ENCODE results near the gene SLC44A2.

SLC44A2 gene

DNA sequence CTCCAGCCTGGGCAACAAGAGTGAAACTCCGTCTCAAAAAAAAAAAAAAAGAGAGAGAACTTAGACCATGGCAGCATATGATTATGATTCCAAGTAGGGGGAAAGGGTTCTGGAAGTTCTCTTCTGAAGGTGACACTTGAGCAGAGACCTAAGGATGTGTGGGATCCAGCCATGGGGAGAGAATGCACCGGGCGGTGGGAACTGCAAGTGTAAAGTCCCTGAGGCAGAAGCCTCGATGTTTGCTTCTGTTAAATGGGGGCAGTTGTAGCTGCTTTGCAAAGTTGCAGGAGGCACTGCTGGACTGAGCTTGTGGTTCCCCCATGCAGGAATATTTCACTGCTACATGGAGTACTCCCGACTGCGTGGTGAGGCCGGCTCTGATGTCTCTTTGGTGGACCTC lies 9.1 kb downstream of the SLC44A2 start:
- Mint-ChIP-seq H3K4me3 (no peak overlapping the region), H3K36me3 (ENCODE audit: low read depth) (peaks cover 66% of the 10 kb centered on the region), H3K27me3 (ENCODE audit: low read depth) (peaks cover 5% of the 10 kb centered on the region), H3K27ac (no peak overlapping the region), H3K4me1 (no peaks in the 10 kb centered on the region), H3K9me3 (no peaks in the 10 kb centered on the region)
- TF ChIP-seq, protein P1, sequence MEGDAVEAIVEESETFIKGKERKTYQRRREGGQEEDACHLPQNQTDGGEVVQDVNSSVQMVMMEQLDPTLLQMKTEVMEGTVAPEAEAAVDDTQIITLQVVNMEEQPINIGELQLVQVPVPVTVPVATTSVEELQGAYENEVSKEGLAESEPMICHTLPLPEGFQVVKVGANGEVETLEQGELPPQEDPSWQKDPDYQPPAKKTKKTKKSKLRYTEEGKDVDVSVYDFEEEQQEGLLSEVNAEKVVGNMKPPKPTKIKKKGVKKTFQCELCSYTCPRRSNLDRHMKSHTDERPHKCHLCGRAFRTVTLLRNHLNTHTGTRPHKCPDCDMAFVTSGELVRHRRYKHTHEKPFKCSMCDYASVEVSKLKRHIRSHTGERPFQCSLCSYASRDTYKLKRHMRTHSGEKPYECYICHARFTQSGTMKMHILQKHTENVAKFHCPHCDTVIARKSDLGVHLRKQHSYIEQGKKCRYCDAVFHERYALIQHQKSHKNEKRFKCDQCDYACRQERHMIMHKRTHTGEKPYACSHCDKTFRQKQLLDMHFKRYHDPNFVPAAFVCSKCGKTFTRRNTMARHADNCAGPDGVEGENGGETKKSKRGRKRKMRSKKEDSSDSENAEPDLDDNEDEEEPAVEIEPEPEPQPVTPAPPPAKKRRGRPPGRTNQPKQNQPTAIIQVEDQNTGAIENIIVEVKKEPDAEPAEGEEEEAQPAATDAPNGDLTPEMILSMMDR (IDR thresholded peaks at IDR 0.05; ENCODE audit: unreplicated experiment in 3 of 3) = no peak

DNA sequence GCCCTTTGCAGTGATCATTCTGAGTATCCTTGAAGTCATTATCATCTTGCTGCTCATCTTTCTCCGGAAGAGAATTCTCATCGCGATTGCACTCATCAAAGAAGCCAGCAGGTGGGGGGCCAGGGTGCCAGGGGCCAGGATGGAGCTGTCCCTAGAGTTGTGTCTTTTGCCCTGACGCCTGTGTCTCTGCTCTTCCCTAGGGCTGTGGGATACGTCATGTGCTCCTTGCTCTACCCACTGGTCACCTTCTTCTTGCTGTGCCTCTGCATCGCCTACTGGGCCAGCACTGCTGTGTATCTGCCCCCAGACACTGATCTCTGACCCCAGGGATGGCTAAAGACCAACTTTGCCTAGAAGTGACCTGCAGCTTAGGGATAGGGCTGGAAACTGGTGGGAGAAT lies 9.6 kb downstream of the SLC44A2 start:
- TF ChIP-seq, protein P1 (IDR thresholded peaks at IDR 0.05; ENCODE audit: unreplicated experiment in 3 of 3) = no peak
- H3K36me3 Mint-ChIP-seq (ENCODE audit: low read depth) = peaks cover 66% of the 10 kb centered on the region
- H3K27ac Mint-ChIP-seq = no peak overlapping the region
- H3K27me3 Mint-ChIP-seq (ENCODE audit: low read depth) = peaks cover 5% of the 10 kb centered on the region
- no peaks in the 10 kb centered on the region for H3K4me1 Mint-ChIP-seq
- H3K9me3 Mint-ChIP-seq = no peaks in the 10 kb centered on the region
- H3K4me3 Mint-ChIP-seq = no peak overlapping the region

- Mint-ChIP-seq H3K27me3 (ENCODE audit: low read depth) (peaks cover 5% of the 10 kb centered on the region), H3K4me1 (no peaks in the 10 kb centered on the region), H3K9me3 (no peaks in the 10 kb centered on the region), H3K4me3 (no peak overlapping the region), H3K27ac (no peak overlapping the region), H3K36me3 (ENCODE audit: low read depth) (peaks cover 64% of the 10 kb centered on the region)
- TF ChIP-seq, protein P1 (IDR thresholded peaks at IDR 0.05; ENCODE audit: unreplicated experiment in 3 of 3) = no peak
Observed at GRCh38 chr19:10636304-10636972, 11.1 kb downstream of the SLC44A2 start.

- Mint-ChIP-seq H3K27me3 (ENCODE audit: low read depth) (peaks cover 5% of the 10 kb centered on the region), H3K4me1 (peaks cover 11% of the 10 kb centered on the region), H3K36me3 (ENCODE audit: low read depth) (peaks cover 61% of the 10 kb centered on the region), H3K4me3 (no peak overlapping the region), H3K9me3 (no peaks in the 10 kb centered on the region), H3K27ac (no peak overlapping the region)
- TF ChIP-seq, protein P1 (IDR thresholded peaks at IDR 0.05; ENCODE audit: unreplicated experiment in 3 of 3) = no peak
Observed at GRCh38 chr19:10637894-10638293, 12.5 kb downstream of the SLC44A2 start.

DNA sequence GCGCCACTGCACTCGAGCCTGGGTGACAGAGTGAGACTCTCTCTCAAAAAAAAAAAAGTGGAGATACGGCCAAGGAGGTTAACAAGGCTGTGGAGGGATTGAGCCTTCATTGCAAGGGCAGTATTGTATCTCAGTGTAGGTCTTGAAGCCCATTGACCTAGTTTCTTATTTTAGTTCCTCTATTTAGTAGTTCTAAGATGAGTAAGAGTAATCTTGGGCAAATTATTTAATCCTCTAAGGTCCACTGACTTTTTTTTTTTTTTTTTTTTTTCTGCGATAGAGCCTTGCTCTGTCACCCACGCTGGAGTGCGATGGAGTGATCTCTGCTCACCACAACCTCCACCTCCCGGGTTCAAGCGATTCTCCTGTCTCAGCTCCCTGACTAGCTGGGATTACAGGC lies 14.5 kb downstream of the SLC44A2 start:
- peaks cover 5% of the 10 kb centered on the region for H3K27me3 Mint-ChIP-seq (ENCODE audit: low read depth)
- TF ChIP-seq, protein P1 (IDR thresholded peaks at IDR 0.05; ENCODE audit: unreplicated experiment in 3 of 3) = no peak
- peaks cover 30% of the 10 kb centered on the region for H3K4me1 Mint-ChIP-seq
- H3K27ac Mint-ChIP-seq = no peak overlapping the region
- H3K9me3 Mint-ChIP-seq = no peaks in the 10 kb centered on the region
- H3K36me3 Mint-ChIP-seq (ENCODE audit: low read depth) = peaks cover 49% of the 10 kb centered on the region
- no peak overlapping the region for H3K4me3 Mint-ChIP-seq

DNA sequence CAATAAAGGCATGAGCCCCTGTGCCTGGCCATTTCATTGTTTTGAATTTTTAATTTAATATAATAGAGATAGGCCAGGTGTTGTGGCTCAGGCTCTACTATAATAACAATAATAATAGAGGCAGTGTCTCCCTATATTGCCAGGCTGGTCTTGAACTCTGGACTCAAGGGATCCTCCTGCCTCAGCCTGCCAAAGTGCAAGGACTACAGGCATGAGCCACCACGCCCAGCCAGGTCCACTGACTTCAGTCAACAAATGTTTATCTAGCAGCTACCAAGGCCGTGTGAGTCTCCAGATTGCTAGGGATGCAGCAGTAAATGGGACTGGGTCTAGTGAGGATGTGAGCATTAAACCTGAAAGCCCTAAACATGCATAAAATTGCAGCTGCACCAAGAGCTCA lies 15.0 kb downstream of the SLC44A2 start:
- Mint-ChIP-seq H3K27ac (peak overlapping the region in 1 of 3 experiments; percentile 99), H3K4me3 (no peak overlapping the region), H3K4me1 (peaks cover 31% of the 10 kb centered on the region), H3K36me3 (ENCODE audit: low read depth) (peaks cover 43% of the 10 kb centered on the region), H3K27me3 (ENCODE audit: low read depth) (peaks cover under 1% of the 10 kb centered on the region), H3K9me3 (no peaks in the 10 kb centered on the region)
- TF ChIP-seq, protein P1 (IDR thresholded peaks at IDR 0.05; ENCODE audit: unreplicated experiment in 3 of 3) = no peak

All from nephron (organoid).